ENCODE data around the gene CRB3. TPM values are rescaled to one million over a fixed set of nuclear protein-coding genes. Genes with fewer than 3 reads are reported as not detected.

The CRB3 gene
- total RNA-seq, 4 donors from 2014 or later, result 1.8 to 2.7 (median 2.4) TPM; not detected in 1

- peaks cover 7 to 24% (median 16%) of the 10 kb centered on the region in 4 donors for H3K4me1 ChIP-seq
- 2% methylated on average over 22 of the region's 26 CpGs for WGBS
- H3K36me3 ChIP-seq, result no peaks in the 10 kb centered on the region
- H3K4me3 ChIP-seq, result peak overlapping the region; percentile 67 to 73 (median 69)
- peak overlapping the region; percentile 64 to 79 (median 76) for H3K27ac ChIP-seq (replicated peaks in 1 of 4)
- DNase-seq (ENCODE audit: extremely low spot score), result peak; percentile 96
- TF ChIP-seq POLR2AphosphoS5 (IDR thresholded peaks at IDR 0.05), result peak in 1 of 2 donors; percentile 13
- TF ChIP-seq CTCF (IDR thresholded peaks at IDR 0.05), result no peak
- peaks cover 0 to 9% (median 0%) of the 10 kb centered on the region in 4 donors for H3K27me3 ChIP-seq
- intact Hi-C loops (cut with DNase I), result loop anchor here (2.0 to 5.0 kb wide), 3 partner anchors 221 to 347 kb away; partner anchors contain the start of genes GPR108 and TRIP10
- H3K9me3 ChIP-seq, result no peaks in the 10 kb centered on the region
Observed at GRCh38 chr19:6516018-6516658, 52.1 kb downstream of the CRB3 start.

Small RNA genes within 50 kb of the gene (small RNA-seq; reads per million reads assigned to genes)
- gene AC010503.2, result 0 reads per million in 3 donors

Other genes with a start within 250 kb of the CRB3 start
- 10 to 100 TPM; 21.5 to 46.9 (median 33.4) TPM for gene MLLT1, start 184.3 kb upstream of the CRB3 start, total RNA-seq
- not detected for gene ACER1, start 130.7 kb upstream of the CRB3 start, total RNA-seq
- 100 to 1,000 TPM in 2 of 4 donors, 10 to 100 TPM in 2; 77.2 to 111 (median 94.2) TPM for gene CLPP, start 102.7 kb upstream of the CRB3 start, total RNA-seq
- 100 to 1,000 TPM in 1 of 4 donors, 10 to 100 TPM in 3; 55.2 to 109 (median 71.8) TPM for gene ALKBH7, start 91.5 kb upstream of the CRB3 start, total RNA-seq
- 1 to 10 TPM; 1.3 to 3.7 (median 2.4) TPM for gene PSPN, start 88.3 kb upstream of the CRB3 start, total RNA-seq
- gene GTF2F1, start 71.1 kb upstream of the CRB3 start, total RNA-seq, result 10 to 100 TPM; 43.6 to 61.0 (median 56.8) TPM
- gene KHSRP, start 39.5 kb upstream of the CRB3 start, total RNA-seq, result 100 to 1,000 TPM; 105 to 202 (median 148) TPM
- gene SLC25A41, start 30.5 kb upstream of the CRB3 start, total RNA-seq, result 1 to 10 TPM in 1 of 4 donors, under 1 TPM in 2, not detected in 1; 0.32 to 2.4 (median 0.66) TPM
- 100 to 1,000 TPM; 215 to 412 (median 315) TPM for gene SLC25A23, start 4.5 kb upstream of the CRB3 start, total RNA-seq
- gene DENND1C, start 17.5 kb downstream of the CRB3 start, total RNA-seq, result 1 to 10 TPM in 2 of 4 donors, under 1 TPM in 2; 0.13 to 2.8 (median 1.1) TPM
- gene TUBB4A, start 38.0 kb downstream of the CRB3 start, total RNA-seq, result 1 to 10 TPM; 1.7 to 4.7 (median 3.4) TPM
- gene TNFSF9, start 66.8 kb downstream of the CRB3 start, total RNA-seq, result 1 to 10 TPM in 1 of 4 donors, under 1 TPM in 2, not detected in 1; 0.29 to 2.7 (median 0.45) TPM
- under 1 TPM in 2 of 4 donors, not detected in 2; 0.52 to 0.84 TPM for gene CD70, start 126.9 kb downstream of the CRB3 start, total RNA-seq
- 1 to 10 TPM in 1 of 4 donors, under 1 TPM in 3; 0.42 to 3.0 (median 0.70) TPM for gene TNFSF14, start 205.9 kb downstream of the CRB3 start, total RNA-seq

Measured in esophagus muscularis mucosa (tissue), 4 donors.